ENCODE data around the gene FOSL1. TPM values are rescaled to one million over a fixed set of nuclear protein-coding genes. Genes with fewer than 3 reads are reported as not detected.

The FOSL1 gene
- total and polyA plus RNA-seq, 2 donors from 2014 or later: 0.37 to 3.2 TPM

GRCh38 chr11:65858681-65859087 lies 41.5 kb downstream of the FOSL1 start:
- DNase-seq: no peak
- intact Hi-C loops (cut with DNase I): no loop called here
- H3K36me3 ChIP-seq (ENCODE audit: control insufficient read depth in 2 of 3, insufficient read depth in 3 of 3, low read length in 3 of 3): peaks cover 11 to 31% (median 20%) of the 10 kb centered on the region in 3 donors
- H3K4me1 ChIP-seq (ENCODE audit: control insufficient read depth in 2 of 3, insufficient read depth in 2 of 3, low read depth in 1 of 3, low read length in 3 of 3): peaks cover 0 to 31% (median 27%) of the 10 kb centered on the region in 3 donors
- no peaks in the 10 kb centered on the region for H3K9me3 ChIP-seq (ENCODE audit: control insufficient read depth in 2 of 3, insufficient read depth in 1 of 3, low read length in 3 of 3)
- H3K27me3 ChIP-seq (ENCODE audit: control insufficient read depth, insufficient read depth, low read length): no peaks in the 10 kb centered on the region
- no peak for TF ChIP-seq CTCF (IDR thresholded peaks at IDR 0.05; ENCODE audit: borderline replicate concordance, extremely low read depth, insufficient read depth)
- H3K4me3 ChIP-seq (ENCODE audit: low read length in 3 of 3): peak overlapping the region; percentile 77 to 96 (median 80)
- peak overlapping the region; percentile 71 to 86 (median 76) for H3K9ac ChIP-seq (ENCODE audit: low read length in 3 of 3)
- FAIRE-seq: no peak
- H3K27ac ChIP-seq (ENCODE audit: low read depth in 2 of 2, low read length in 2 of 2): peak overlapping the region; percentile 98 to 100

GRCh38 chr11:65857853-65858680 lies 42.1 kb downstream of the FOSL1 start, which contains the start of gene CFL1:
Gene CFL1, minus strand, starts transcription at chr11:65858180. Its CDS starts 81 bp downstream, at chr11:65858099.
- peaks cover 0 to 31% (median 27%) of the 10 kb centered on the region in 3 donors for H3K4me1 ChIP-seq (ENCODE audit: control insufficient read depth in 2 of 3, insufficient read depth in 2 of 3, low read depth in 1 of 3, low read length in 3 of 3)

GRCh38 chr11:65857500-65857852 lies 42.7 kb downstream of the FOSL1 start:
- intact Hi-C loops (cut with DNase I): no loop called here
- H3K9me3 ChIP-seq (ENCODE audit: control insufficient read depth in 2 of 3, insufficient read depth in 1 of 3, low read length in 3 of 3): no peaks in the 10 kb centered on the region

More at GRCh38 chr11:65857853-65858680, 42.1 kb downstream of the FOSL1 start, which contains the start of gene CFL1:
- Histone ChIP-seq H3K27me3 (ENCODE audit: control insufficient read depth, insufficient read depth, low read length) (no peaks in the 10 kb centered on the region), H3K9me3 (ENCODE audit: control insufficient read depth in 2 of 3, insufficient read depth in 1 of 3, low read length in 3 of 3) (no peaks in the 10 kb centered on the region), H3K27ac (ENCODE audit: low read depth in 2 of 2, low read length in 2 of 2) (peak within 1 kb of the TSS; percentile 98 to 100), H3K9ac (ENCODE audit: low read length in 3 of 3) (peak within 1 kb of the TSS; percentile 84 to 86 (median 85)), H3K36me3 (ENCODE audit: control insufficient read depth in 2 of 3, insufficient read depth in 3 of 3, low read length in 3 of 3) (peaks cover 11 to 29% (median 23%) of the 10 kb centered on the region in 3 donors), H3K4me3 (ENCODE audit: low read length in 3 of 3) (peak within 1 kb of the TSS; percentile 77 to 96 (median 95))
- intact Hi-C loops (cut with DNase I): no loop called here
- no peak for FAIRE-seq
- no peak for TF ChIP-seq CTCF (IDR thresholded peaks at IDR 0.05; ENCODE audit: borderline replicate concordance, extremely low read depth, insufficient read depth)
- peak; percentile 98 to 100 (median 99) for DNase-seq

More at GRCh38 chr11:65857500-65857852, 42.7 kb downstream of the FOSL1 start:
- peaks cover 0 to 31% (median 27%) of the 10 kb centered on the region in 3 donors for H3K4me1 ChIP-seq (ENCODE audit: control insufficient read depth in 2 of 3, insufficient read depth in 2 of 3, low read depth in 1 of 3, low read length in 3 of 3)
- H3K9ac ChIP-seq (ENCODE audit: low read length in 3 of 3): peak overlapping the region; percentile 57 to 85 (median 84)
- H3K4me3 ChIP-seq (ENCODE audit: low read length in 3 of 3): peak overlapping the region; percentile 71 to 96 (median 95)
- H3K27me3 ChIP-seq (ENCODE audit: control insufficient read depth, insufficient read depth, low read length): no peaks in the 10 kb centered on the region
- FAIRE-seq: no peak
- H3K36me3 ChIP-seq (ENCODE audit: control insufficient read depth in 2 of 3, insufficient read depth in 3 of 3, low read length in 3 of 3): peaks cover 11 to 24% (median 21%) of the 10 kb centered on the region in 3 donors
- no peak for TF ChIP-seq CTCF (IDR thresholded peaks at IDR 0.05; ENCODE audit: borderline replicate concordance, extremely low read depth, insufficient read depth)
- DNase-seq: peak in 2 of 5 donors; percentile 43 to 93
- H3K27ac ChIP-seq (ENCODE audit: low read depth in 2 of 2, low read length in 2 of 2): peak overlapping the region; percentile 87 to 92
